ENCODE data around the gene PLD6.

GRCh38 chr17:17253406-17253805 is 47.3 kb upstream of the PLD6 start:
- TF ChIP-seq POLR2A (IDR thresholded peaks at IDR 0.05) = no peak
- no peak for TF ChIP-seq EP300 (IDR thresholded peaks at IDR 0.05)
- TF ChIP-seq CTCF (IDR thresholded peaks at IDR 0.05) = no peak
- no peak for TF ChIP-seq POLR2AphosphoS5 (IDR thresholded peaks at IDR 0.05)
